ENCODE measurements around the gene ITGB1.
"Not testable (repeated sequence)": the region's sequence is repeated elsewhere in the genome, so short reads cannot be mapped to it uniquely, and the experiment has no call there.

The ITGB1 gene

GRCh38 chr10:32906595-32906994 is 51.4 kb downstream of the ITGB1 start:
- Histone ChIP-seq H3K27ac (ENCODE audit: low read depth, low read length, severe bottlenecking) (no peak overlapping the region), H3K4me1 (ENCODE audit: control insufficient read depth, insufficient read depth, low read length, poor library complexity, severe bottlenecking) (no peaks in the 10 kb centered on the region), H3K9me3 (ENCODE audit: control insufficient read depth, low read length) (no peaks in the 10 kb centered on the region), H3K4me3 (ENCODE audit: extremely low read depth, insufficient read depth, low read length, poor library complexity, severe bottlenecking) (no peak overlapping the region), H3K36me3 (ENCODE audit: control insufficient read depth, insufficient read depth, low read length) (peaks cover 76% of the 10 kb centered on the region)
- WGBS, 2 experiments (ENCODE audit: insufficient coverage in 2 of 2), result 83 to 100% methylated on average over 1 of the region's 4 CpGs

- H3K4me1 ChIP-seq (ENCODE audit: control insufficient read depth, insufficient read depth, low read length, poor library complexity, severe bottlenecking), result no peaks in the 10 kb centered on the region
- no peak overlapping the region for H3K4me3 ChIP-seq (ENCODE audit: extremely low read depth, insufficient read depth, low read length, poor library complexity, severe bottlenecking)
- H3K27ac ChIP-seq (ENCODE audit: low read depth, low read length, severe bottlenecking), result peak overlapping the region; percentile 13
- 97 to 100% methylated on average over 1 to 3 of the region's 3 CpGs for WGBS, 2 experiments (ENCODE audit: insufficient coverage in 2 of 2)
- no peaks in the 10 kb centered on the region for H3K9me3 ChIP-seq (ENCODE audit: control insufficient read depth, low read length)
- peaks cover 66% of the 10 kb centered on the region for H3K36me3 ChIP-seq (ENCODE audit: control insufficient read depth, insufficient read depth, low read length)
Observed at GRCh38 chr10:32905466-32905865, 52.6 kb downstream of the ITGB1 start.

- Histone ChIP-seq H3K9me3 (ENCODE audit: control insufficient read depth, low read length) (no peaks in the 10 kb centered on the region), H3K4me1 (ENCODE audit: control insufficient read depth, insufficient read depth, low read length, poor library complexity, severe bottlenecking) (no peaks in the 10 kb centered on the region), H3K27ac (ENCODE audit: low read depth, low read length, severe bottlenecking) (no peak overlapping the region), H3K36me3 (ENCODE audit: control insufficient read depth, insufficient read depth, low read length) (peaks cover 66% of the 10 kb centered on the region), H3K4me3 (ENCODE audit: extremely low read depth, insufficient read depth, low read length, poor library complexity, severe bottlenecking) (no peak overlapping the region)
- 89 to 100% methylated on average over 2 to 7 of the region's 9 CpGs for WGBS, 2 experiments (ENCODE audit: insufficient coverage in 2 of 2)
Observed at GRCh38 chr10:32901815-32902214, 56.2 kb downstream of the ITGB1 start.

GRCh38 chr10:32895200-32895968 is 62.6 kb downstream of the ITGB1 start:
- H3K9me3 ChIP-seq (ENCODE audit: control insufficient read depth, low read length); H3K4me1 ChIP-seq (ENCODE audit: control insufficient read depth, insufficient read depth, low read length, poor library complexity, severe bottlenecking); H3K4me3 ChIP-seq (ENCODE audit: extremely low read depth, insufficient read depth, low read length, poor library complexity, severe bottlenecking); H3K27ac ChIP-seq (ENCODE audit: low read depth, low read length, severe bottlenecking): not testable (repeated sequence)
- H3K36me3 ChIP-seq (ENCODE audit: control insufficient read depth, insufficient read depth, low read length), result peaks cover 42% of the 10 kb centered on the region
- 94% methylated on average over 2 to 5 of the region's 7 CpGs for WGBS, 2 experiments (ENCODE audit: insufficient coverage in 2 of 2)

- WGBS, 2 experiments (ENCODE audit: insufficient coverage in 2 of 2), result 100% methylated on average over 1 of the region's 2 CpGs; no CpG with 5 or more reads in 1 of the 2 experiments
- Histone ChIP-seq H3K4me3 (ENCODE audit: extremely low read depth, insufficient read depth, low read length, poor library complexity, severe bottlenecking) (no peak overlapping the region), H3K27ac (ENCODE audit: low read depth, low read length, severe bottlenecking) (no peak overlapping the region), H3K4me1 (ENCODE audit: control insufficient read depth, insufficient read depth, low read length, poor library complexity, severe bottlenecking) (no peaks in the 10 kb centered on the region), H3K36me3 (ENCODE audit: control insufficient read depth, insufficient read depth, low read length) (peaks cover 37% of the 10 kb centered on the region), H3K9me3 (ENCODE audit: control insufficient read depth, low read length) (no peaks in the 10 kb centered on the region)
Observed at GRCh38 chr10:32893916-32894664, 63.9 kb downstream of the ITGB1 start.

GRCh38 chr10:32893434-32893833 is 64.6 kb downstream of the ITGB1 start:
- Histone ChIP-seq H3K4me1 (ENCODE audit: control insufficient read depth, insufficient read depth, low read length, poor library complexity, severe bottlenecking) (no peaks in the 10 kb centered on the region), H3K27ac (ENCODE audit: low read depth, low read length, severe bottlenecking) (no peak overlapping the region), H3K36me3 (ENCODE audit: control insufficient read depth, insufficient read depth, low read length) (peaks cover 30% of the 10 kb centered on the region), H3K4me3 (ENCODE audit: extremely low read depth, insufficient read depth, low read length, poor library complexity, severe bottlenecking) (no peak overlapping the region), H3K9me3 (ENCODE audit: control insufficient read depth, low read length) (no peaks in the 10 kb centered on the region)
- WGBS, 2 experiments (ENCODE audit: insufficient coverage in 2 of 2), result no CpG with 5 or more reads among the region's 3 CpGs

- Histone ChIP-seq H3K36me3 (ENCODE audit: control insufficient read depth, insufficient read depth, low read length) (peaks cover 10% of the 10 kb centered on the region), H3K4me1 (ENCODE audit: control insufficient read depth, insufficient read depth, low read length, poor library complexity, severe bottlenecking) (no peaks in the 10 kb centered on the region), H3K27ac (ENCODE audit: low read depth, low read length, severe bottlenecking) (no peak overlapping the region), H3K4me3 (ENCODE audit: extremely low read depth, insufficient read depth, low read length, poor library complexity, severe bottlenecking) (no peak overlapping the region), H3K9me3 (ENCODE audit: control insufficient read depth, low read length) (no peaks in the 10 kb centered on the region)
- WGBS, 2 experiments (ENCODE audit: insufficient coverage in 2 of 2), result 93 to 100% methylated on average over 6 to 7 of the region's 8 CpGs
Observed at GRCh38 chr10:32891261-32891660, 66.8 kb downstream of the ITGB1 start.

- no peak overlapping the region for H3K27ac ChIP-seq (ENCODE audit: low read depth, low read length, severe bottlenecking)
- H3K9me3 ChIP-seq (ENCODE audit: control insufficient read depth, low read length), result no peaks in the 10 kb centered on the region
- H3K4me3 ChIP-seq (ENCODE audit: extremely low read depth, insufficient read depth, low read length, poor library complexity, severe bottlenecking), result no peak overlapping the region
- H3K4me1 ChIP-seq (ENCODE audit: control insufficient read depth, insufficient read depth, low read length, poor library complexity, severe bottlenecking), result no peaks in the 10 kb centered on the region
- H3K36me3 ChIP-seq (ENCODE audit: control insufficient read depth, insufficient read depth, low read length), result peaks cover 3% of the 10 kb centered on the region
- WGBS, 2 experiments (ENCODE audit: insufficient coverage in 2 of 2), result 90 to 100% methylated on average over 2 of the region's 3 CpGs
Observed at GRCh38 chr10:32890444-32890843, 67.6 kb downstream of the ITGB1 start.

GRCh38 chr10:32889631-32890212 is 68.3 kb downstream of the ITGB1 start:
- H3K36me3 ChIP-seq (ENCODE audit: control insufficient read depth, insufficient read depth, low read length), result no peaks in the 10 kb centered on the region
- no peak overlapping the region for H3K27ac ChIP-seq (ENCODE audit: low read depth, low read length, severe bottlenecking)
- no peak overlapping the region for H3K4me3 ChIP-seq (ENCODE audit: extremely low read depth, insufficient read depth, low read length, poor library complexity, severe bottlenecking)
- H3K4me1 ChIP-seq (ENCODE audit: control insufficient read depth, insufficient read depth, low read length, poor library complexity, severe bottlenecking), result no peaks in the 10 kb centered on the region
- no CpG with 5 or more reads among the region's 1 CpG for WGBS, 2 experiments (ENCODE audit: insufficient coverage in 2 of 2)
- H3K9me3 ChIP-seq (ENCODE audit: control insufficient read depth, low read length), result no peaks in the 10 kb centered on the region

- Histone ChIP-seq H3K4me3 (ENCODE audit: extremely low read depth, insufficient read depth, low read length, poor library complexity, severe bottlenecking) (no peak overlapping the region), H3K9me3 (ENCODE audit: control insufficient read depth, low read length) (no peaks in the 10 kb centered on the region), H3K36me3 (ENCODE audit: control insufficient read depth, insufficient read depth, low read length) (no peaks in the 10 kb centered on the region), H3K4me1 (ENCODE audit: control insufficient read depth, insufficient read depth, low read length, poor library complexity, severe bottlenecking) (no peaks in the 10 kb centered on the region), H3K27ac (ENCODE audit: low read depth, low read length, severe bottlenecking) (no peak overlapping the region)
- 95 to 100% methylated on average over 5 to 6 of the region's 11 CpGs for WGBS, 2 experiments (ENCODE audit: insufficient coverage in 2 of 2)
Observed at GRCh38 chr10:32888161-32888927, 69.7 kb downstream of the ITGB1 start.

Measured in mesodermal cell (in vitro differentiated cells).